Measurements from ENCODE around the gene TLL1.

The TLL1 gene

GRCh38 chr4:166066936-166067335 lies 193.9 kb downstream of the TLL1 start:
- DNase-seq = no peak

- no peak for DNase-seq
Observed at GRCh38 chr4:166067915-166068314, 194.9 kb downstream of the TLL1 start.

GRCh38 chr4:166073783-166074182 lies 200.7 kb downstream of the TLL1 start:
- no peak for DNase-seq

GRCh38 chr4:166075599-166075998 lies 202.6 kb downstream of the TLL1 start:
- no peak for DNase-seq

GRCh38 chr4:166077782-166078181 lies 204.7 kb downstream of the TLL1 start:
- no peak for DNase-seq

DNA sequence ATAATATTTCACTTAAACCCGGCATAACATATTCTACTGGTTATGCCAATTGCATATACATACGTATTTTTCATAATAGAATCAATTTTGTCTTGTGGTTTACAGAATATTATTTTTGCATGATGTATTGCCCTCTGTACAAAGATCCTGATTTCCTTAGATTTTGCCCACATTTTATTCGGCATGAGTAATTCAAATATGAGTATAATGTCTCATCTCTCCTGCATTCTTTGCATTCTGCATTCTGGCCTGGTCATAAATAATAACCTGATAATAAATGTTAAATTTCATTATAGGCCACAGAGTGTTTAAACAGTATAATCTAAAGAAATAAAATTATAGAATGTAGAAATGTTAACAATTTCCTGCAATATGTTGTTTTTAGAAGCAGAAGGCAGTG lies 205.3 kb downstream of the TLL1 start:
- DNase-seq = no peak

DNA sequence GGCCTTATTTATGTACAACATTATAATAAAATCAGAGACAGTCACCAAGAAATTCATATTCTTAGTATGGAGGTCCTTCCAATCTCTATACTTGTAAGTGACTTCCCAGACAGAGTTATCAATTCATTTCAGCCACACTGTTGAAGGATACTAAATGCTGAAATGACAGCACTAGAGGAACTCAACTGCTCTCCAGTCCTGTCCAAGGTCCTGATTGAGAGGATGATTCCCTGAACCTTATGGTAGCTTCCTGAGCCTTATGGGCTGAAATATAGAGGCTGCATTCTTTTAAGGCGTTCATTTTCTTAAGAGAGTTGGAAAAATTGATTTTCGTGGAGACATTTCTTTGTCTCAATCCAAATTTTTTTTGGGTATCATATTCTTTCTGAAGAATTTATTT lies 205.9 kb downstream of the TLL1 start:
- DNase-seq = no peak

DNA sequence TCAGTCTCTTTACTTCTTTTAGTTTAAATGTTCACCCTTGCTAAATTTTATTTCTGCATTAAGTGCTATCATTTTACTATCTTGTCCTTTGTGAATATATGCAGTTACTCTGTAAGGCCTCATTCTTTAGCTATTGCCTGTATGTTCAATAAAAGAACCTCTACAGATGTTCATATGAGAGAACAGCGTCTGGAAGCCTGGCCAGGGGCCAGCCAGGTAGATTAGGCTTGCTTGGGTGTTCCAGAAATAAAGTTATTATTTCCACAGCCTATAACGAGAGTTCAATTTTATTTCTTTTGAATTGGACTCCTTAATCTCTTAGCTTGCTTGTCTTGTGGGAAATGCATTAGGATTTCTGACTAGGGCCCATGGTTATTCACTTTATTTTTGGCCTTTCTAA lies 214.5 kb downstream of the TLL1 start:
- DNase-seq = no peak

DNA sequence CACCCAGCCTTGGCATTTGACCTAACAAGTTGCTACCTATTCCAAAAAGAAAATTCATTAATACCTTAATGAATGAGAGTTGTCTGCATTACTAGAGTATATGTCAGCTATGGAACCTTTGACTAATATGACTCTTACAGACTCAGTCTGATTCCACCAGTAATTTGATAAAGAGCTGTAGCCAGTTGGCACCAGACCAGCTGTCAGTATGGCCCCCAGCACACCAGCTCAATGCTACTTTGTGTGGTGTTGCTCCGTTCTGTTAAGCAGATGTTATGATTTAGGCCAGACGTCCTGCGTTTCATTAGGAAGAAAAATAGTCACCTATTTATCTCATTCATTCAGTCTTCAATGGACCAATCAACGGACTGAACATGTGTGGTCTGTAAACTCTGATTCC lies 215.5 kb downstream of the TLL1 start:
- DNase-seq = no peak

DNA sequence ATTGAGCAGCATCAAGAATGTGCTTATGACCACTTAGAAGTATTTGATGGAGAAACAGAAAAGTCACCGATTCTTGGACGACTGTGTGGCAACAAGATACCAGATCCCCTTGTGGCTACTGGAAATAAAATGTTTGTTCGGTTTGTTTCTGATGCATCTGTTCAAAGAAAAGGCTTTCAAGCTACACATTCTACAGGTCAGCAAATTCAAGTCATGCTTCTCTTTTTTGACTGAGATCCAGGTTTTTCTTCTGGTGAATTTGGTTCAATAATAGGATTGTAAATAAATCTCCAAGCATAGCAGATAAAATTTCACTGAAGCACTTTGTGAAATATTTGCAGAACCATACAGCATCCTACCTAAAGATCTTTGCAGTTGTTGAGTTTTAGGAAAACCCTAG lies 218.1 kb downstream of the TLL1 start:
- peak; percentile 4 for DNase-seq

- DNase-seq = peak; percentile 14
Observed at GRCh38 chr4:166091912-166092510, 219.0 kb downstream of the TLL1 start.

DNA sequence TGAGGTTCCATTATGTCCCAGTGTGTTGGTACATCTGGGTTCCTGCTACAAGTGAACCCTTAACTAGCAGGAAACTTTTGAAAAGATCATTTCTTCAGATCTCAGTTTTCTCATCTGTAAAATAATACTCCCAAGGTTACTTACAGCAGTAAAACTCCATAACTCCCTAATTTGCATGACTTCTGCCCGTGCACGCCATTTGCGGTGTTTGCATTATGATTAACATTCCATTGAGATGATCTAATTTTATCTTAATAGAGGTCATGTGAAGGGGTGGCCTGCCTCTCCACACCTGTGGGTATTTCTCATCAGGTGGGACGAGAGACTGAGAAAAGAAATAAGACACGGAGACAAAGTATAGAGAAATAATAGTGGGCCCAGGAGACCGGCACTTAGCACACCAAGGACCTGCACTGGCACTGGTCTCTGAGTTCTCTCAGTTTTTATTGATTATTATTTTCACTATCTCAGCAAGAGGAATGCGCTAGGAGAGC lies 219.8 kb downstream of the TLL1 start:
- DNase-seq = no peak

DNA sequence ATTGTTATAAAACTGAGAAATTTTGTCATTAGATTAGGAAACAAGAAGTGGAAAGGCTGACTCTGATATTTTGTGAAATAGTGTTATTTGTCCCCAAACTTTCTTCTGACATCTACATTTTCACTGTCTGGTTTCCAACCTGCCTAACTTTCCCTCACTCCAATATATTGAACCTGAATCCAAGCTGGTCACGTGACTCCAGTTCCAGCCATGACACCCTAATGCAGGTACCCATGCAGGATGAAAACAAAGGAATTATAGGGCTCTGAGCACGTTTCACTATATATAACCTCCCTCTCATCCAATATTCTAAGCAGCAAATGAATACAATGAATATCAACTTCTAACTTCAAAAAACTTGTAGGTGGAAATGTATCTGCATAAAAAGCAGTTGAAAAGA lies 231.6 kb downstream of the TLL1 start:
- DNase-seq = no peak

- no peak for DNase-seq
Observed at GRCh38 chr4:166121897-166122296, 248.9 kb downstream of the TLL1 start.

GRCh38 chr4:166123546-166123945 lies 250.5 kb downstream of the TLL1 start:
- DNase-seq = no peak

DNA sequence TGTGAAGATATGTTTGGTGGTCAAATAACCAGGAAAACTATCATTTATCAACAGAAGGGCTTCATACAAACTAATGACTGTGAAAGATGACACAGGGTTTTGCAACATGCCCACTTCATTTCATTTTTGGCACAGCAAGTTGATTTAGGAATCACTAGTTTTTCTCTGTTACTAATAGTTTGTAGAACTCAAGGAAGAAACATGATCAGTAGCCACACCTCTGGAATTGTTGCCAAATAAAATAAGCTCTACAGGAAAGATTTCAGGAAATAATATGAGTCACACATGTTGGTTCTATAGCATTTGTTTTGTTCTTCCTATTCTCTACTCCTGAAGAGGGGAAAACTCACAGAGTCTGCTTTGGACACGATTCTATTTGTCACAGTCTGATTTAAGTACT lies 255.4 kb downstream of the TLL1 start:
- DNase-seq = no peak

DNA sequence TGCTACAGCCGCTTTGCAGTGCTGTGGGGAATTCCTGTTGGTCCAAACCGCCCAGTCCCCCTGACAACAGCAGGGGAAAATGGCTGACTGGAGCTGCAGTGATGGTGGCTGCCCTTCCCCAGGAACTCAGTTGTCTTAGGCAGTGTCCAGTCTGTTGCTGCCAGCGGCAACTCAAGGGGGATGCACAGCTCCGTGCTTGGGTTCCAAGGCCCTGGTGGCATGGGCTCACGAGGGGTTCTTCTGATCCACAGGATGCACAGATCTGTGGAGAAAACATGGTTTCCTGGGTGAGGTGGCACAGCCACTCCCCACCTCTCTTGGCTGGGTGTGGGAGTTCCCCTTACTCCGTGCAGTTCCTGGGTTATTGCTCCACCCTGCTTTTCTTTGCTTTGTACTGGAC lies 261.2 kb downstream of the TLL1 start:
- DNase-seq = no peak

DNA sequence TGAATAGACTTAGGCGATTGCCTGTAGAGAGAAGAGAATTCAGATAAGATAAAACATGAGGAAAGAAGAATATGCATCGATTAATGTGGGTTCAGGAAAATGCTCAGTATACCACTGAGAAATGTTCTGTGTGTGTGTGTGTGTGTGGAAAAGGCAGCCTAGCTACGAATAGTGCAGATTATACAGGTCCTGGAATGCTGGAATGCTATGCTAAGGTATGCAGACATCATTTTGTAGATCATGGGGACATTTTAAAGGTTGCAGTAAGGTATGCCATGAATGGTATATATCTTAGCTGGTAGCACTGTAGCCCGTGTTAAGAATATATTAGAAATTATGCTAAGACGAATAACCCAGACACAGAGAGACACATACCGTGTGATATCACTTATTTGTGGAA lies 267.9 kb downstream of the TLL1 start:
- no peak for DNase-seq

DNA sequence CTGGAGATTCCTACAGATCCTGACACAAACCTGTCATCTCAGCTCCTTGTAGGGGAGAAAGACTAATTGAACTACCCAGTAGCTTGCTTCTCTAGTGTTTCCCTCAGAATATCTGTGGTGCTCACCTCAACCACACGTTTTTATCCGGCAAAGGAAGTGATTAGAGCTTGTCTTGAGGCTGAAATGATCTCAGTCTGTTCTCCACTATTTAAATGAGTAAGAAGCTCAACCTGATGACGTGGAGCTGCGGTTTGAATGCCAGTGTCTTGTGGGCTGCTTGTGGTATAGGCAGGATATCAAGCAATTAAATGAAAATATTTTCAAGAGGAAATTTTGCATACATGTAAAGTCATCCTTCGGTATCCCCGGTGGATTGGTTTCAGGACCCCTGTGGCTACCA lies 270.2 kb downstream of the TLL1 start:
- no peak for DNase-seq

- no peak for DNase-seq
Observed at GRCh38 chr4:166144607-166145006, 271.6 kb downstream of the TLL1 start.

DNA sequence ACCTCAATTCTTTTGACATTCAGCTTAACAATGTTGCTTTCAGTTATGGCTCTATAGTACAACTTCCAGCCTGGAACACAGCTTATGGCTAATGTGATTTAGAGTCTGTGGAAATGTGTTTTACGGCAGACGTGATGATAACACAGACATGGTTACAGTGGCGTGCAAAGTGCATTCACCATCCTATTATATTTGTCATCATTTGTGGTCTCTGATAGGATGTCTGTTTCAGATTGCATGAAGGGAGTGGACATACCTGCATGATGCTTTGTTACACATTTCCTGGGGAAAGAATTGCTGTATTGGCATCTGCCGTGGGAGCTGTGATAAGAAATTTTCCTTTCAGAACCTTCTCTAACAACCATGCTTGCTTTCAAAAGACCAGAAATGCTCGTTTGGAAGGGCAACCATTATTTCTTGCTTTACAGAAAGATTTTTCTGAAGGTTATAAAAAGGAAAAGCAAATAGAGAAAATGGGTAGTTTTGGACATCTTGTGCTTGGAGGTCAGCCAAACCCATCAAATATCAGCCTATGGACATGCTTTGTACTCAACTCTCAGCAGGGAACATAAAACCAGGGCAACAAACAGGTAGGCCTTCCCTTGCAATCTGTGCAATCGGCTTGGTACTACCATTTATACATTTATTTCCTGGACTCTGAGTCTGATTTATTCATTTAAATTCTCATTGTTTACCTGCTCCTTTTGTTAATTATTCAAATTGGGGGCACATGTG lies 273.9 kb downstream of the TLL1 start:
- no peak for DNase-seq

Data from NCI-H1417 treated with DMSO at 0.1 percent for 48 hours (cell line).